ENCODE data around the gene FOSL1.

FOSL1 gene

DNA sequence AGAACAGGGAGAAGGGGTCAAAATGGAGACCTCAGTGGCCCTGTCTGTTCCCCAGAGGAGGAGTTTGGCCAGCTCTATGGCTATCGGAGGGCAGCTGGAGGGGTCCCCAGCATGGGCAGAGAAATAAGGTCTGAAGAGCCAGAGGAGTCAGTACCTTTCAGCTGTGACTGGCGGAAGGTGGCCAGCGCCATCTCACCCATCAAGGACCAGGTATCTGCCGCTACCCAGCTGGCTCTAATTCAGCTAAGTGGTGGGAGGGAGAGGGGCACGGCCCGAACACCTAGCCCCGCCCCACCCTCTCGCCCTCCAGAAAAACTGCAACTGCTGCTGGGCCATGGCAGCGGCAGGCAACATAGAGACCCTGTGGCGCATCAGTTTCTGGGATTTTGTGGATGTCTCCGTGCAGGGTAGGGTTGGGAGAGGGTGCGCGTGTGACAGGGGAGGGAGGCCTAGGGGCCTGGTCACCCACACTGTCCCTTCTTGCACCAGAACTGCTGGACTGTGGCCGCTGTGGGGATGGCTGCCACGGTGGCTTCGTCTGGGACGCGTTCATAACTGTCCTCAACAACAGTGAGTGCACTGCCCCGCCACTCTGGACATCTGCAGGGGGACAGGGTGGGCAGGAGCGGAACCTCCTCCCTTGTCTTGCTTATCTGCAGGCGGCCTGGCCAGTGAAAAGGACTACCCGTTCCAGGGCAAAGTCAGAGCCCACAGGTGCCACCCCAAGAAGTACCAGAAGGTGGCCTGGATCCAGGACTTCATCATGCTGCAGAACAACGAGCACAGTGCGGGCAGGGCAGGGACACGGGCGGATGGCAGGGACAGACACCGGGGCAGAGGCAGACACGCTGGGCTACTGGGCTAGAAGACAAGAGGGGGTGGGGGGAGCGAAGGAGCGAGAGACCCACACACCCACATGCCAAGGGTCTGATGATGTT, 17.8 kb downstream of the FOSL1 start:
- no peak for DNase-seq (ENCODE audit: low spot score)

DNA sequence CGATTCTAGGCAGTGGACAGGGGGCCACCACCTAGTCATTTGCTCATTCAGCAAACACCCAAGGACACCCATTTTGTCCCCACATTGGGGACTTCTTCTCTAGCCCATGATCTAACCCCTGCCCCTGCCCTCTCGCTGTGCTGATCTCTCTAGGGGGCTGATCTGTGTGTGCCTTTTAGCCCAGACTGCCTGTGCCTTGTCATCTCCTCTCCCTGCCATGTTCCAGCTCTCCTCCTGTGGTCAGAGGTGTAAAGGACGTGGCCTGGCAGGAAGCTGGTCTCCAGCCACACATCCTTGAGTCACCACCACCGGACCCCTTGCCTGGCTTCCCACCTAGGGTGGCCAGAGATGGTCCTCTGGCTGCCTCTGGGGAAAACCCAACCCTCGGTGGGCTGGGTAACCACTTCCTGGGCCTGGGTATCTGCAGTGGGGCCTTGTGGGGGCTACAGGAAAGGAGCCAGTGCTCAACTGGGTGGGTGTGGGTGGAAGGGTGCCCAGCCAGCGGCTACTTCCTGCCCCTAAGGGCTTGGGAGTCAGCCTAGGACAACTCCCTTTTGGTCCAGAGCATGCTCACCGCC, 19.3 kb downstream of the FOSL1 start:
- DNase-seq (ENCODE audit: low spot score) = no peak

DNA sequence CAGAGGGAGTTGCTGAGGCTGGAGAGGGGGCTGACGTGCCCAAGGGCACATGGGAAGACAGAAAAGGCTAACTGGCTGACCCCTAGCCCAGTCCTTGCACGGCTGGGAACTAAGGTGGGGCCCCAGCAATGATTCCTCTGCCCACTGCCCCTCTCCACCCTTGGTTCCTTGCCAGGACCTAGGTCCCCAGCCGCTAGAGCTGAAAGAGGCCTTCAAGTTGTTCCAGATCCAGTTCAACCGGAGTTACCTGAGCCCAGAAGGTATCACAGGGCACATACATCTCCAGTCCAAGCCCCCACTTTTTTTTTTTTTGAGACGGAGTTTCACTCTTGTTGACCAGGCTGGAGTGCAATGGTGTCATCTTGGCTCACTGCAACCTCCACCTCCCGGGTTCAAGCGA, 20.2 kb downstream of the FOSL1 start:
- no peak for DNase-seq (ENCODE audit: low spot score)

DNA sequence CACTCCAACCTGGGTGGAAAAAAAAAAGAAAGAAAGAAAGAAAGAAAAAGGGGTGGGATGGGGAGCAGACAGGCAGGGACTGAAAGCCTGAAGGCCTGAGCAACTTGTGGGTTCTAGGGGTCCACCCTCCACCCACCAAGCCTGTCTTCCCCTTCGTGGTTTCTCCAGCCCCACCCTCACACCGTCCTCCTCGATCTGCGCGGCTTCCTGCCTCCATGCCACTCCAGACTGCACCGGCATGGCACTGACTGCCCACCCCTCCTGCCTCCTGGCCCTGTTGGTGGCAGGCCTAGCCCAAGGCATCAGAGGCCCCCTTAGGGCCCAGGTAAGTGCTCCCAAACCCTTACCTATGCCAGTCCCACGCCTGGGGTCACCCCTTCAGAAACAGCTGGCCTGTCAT, 20.6 kb downstream of the FOSL1 start, which contains the start of gene CTSW:
Gene CTSW, plus strand, starts transcription at position 221 of the 400 bp plus-strand sequence. Its CDS starts 18 bp downstream, at position 239.
- DNase-seq (ENCODE audit: low spot score) = peak; percentile 54

DNA sequence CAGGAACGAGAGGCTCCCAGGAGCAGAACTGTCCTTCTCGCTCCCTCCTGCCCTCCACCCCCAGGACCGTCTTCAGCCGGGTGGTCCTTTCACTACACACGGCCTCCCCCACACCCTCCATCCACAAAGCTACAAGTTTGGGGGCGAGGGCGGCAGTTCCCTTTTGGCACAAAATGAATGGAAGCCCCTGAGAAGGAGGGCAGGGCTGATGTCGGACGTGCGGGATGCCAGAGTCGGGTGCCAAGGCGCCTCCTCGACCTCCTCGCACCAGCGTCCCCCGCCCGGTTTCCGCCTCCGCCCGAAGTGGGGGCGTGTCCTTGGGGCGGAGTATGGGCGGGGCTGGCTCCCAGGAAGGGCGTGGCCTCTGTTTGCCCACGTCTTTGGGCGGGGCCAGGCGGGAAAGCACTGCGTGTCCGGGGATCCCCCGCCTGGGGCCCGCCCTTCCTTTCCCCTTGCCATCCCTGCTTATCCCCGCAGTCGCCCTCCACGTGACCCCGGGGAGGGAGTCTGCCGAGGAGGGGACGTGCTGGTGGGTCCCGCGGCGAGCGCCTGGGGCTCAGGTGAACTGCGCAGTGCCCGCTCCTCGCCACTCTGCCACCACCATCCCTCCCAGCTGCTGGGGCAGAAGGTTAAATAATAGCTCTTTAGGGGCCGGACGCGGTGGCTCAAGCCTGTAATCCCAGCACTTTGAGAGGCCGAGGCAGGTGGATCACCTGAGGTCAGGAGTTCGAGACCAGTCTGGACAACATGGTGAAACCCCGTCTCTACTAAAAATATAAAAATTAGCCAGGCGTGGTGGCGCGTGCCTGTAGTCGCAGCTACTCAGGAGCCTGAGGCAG, 26.7 kb downstream of the FOSL1 start:
- peak; percentile 95 for DNase-seq (ENCODE audit: low spot score)

DNA sequence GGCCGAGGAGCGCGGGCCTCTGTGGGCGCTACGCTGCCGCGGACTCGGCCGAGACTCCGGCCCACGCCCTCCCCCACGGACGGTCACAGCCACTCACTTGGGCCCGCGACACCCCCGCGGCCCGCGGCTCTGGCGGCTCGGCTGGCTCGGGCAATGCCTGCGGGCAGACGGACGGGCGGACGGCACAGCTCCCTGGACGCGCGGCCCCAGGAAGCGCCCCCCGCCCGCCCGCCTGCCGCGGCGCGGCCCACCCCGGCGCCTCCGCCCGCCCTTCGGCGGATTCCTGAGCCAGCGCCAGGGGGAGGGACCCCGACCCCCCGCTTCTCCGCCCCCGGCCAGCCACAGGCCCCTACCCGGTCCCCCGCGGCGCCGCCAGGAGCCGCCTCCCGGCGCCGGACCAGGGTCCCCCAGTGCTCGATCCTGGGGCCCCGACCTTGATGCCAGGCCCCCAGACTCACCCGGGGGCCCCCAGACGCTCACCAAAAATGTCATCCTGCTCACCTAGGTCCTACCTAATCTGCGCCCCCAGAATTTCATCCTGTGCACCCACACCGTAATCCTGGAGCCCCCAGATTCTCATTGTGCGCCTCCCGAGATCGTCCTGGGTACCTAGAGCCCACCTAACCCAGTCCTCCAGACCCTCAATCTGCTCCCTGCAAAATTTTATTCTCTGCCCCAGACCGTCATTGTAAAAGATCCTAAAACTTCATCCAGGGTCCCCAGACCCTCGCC, 27.4 kb downstream of the FOSL1 start, which contains the start of gene EFEMP2:
Gene EFEMP2, minus strand, starts transcription at position 215 of the 732 bp plus-strand sequence. CDS start 446 bp downstream, outside the sequence.
- DNase-seq (ENCODE audit: low spot score) = no peak

DNA sequence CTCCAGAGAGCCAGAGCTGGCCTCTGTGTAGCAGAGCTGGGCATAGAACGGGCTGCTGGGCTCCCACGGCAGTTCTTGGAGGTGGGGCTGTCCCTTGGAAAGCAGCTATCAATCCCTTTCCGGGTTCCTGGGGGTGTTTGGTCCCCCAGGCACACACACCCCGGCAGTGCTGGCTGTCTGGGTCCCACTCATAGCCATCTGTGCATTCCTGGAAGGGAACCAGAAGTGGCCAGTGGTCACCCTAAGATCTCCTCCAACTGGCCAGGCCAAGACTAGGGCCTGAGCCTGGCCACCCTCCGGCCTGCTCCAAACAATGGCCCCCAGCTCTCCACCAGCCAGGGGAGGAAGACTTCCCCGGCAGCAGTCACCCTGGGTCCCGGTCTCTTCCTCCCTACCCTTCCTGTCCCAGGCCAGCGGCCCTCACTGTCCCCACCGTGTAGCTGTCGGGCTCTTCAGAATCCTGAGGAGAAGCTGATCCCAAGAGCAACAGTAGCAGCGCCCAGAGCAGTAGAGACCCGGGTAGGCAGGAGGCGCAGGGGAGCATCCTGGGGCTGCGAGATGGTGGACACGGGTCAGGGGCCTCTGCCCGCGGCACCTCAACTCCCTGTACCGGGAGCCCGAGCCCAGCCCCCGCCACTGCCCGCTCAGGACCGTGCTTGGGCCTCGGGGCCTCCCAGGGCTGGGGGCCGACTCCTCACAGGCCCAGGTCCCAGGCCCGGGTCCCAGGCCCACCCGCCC, 28.2 kb downstream of the FOSL1 start:
- no peak for DNase-seq (ENCODE audit: low spot score)

DNA sequence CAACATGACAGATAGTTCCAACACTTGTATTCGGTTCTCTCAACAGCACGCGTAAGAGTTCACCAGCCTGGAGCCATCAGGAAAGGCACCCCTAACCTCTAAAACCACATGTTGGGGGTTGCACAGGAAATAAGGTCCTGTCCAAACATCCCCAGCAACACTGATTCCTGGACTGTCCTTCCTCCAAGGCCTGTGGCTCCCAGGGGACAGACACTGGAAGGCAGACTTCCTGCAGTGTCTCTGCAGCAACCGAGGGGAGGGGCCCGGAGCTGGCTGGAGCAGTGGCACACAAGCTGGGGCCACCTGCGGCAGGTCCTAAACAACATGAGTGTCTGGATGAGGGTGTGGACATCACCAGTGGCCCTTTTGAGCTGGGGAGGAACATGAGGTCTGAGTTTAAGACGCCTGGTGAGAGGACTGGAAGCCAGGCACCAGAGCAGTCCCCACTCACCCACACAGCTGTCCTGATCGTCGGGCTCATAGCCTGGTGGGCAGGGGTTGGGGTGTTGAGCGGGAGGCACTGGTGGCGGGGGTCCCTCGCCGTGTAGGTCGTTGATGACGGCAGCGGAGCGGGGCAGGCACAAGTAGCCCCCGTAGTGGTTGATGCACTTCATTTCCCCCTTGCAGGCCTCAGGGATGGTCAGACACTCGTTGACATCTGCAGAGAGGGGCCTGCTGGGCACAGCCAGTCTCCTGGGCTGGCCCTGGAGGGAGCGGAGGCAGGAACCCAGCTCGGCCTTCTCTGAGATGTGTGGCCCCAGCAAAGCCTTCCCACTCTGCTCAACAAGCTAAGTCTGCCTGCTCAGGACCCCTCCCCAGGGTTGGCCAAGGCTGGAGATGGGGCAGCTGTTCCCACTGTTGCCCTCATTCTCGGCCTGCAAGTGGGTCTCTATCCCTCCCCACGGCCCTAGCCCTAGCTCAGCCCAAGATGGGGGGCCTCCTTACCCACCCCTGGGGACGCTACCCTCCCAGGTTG, 29.2 kb downstream of the FOSL1 start:
- no peak for DNase-seq (ENCODE audit: low spot score)

DNA sequence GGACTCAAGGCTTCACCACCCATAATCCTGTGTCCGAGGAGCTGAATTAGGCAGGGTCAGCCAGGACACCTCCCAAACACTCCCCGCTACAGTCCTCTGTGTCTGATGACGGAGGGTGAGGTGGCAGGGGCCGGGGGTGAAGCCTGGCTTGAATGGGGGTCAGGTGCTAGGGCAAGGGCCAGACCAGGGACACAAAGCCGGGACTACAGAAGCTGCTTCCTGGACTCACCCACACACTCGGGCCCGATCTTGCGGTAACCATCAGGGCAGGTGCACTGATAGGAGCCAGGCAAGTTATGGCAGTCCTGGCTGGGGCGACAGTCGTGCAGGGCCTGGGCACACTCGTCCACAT, 29.9 kb downstream of the FOSL1 start:
- DNase-seq (ENCODE audit: low spot score) = no peak

DNA sequence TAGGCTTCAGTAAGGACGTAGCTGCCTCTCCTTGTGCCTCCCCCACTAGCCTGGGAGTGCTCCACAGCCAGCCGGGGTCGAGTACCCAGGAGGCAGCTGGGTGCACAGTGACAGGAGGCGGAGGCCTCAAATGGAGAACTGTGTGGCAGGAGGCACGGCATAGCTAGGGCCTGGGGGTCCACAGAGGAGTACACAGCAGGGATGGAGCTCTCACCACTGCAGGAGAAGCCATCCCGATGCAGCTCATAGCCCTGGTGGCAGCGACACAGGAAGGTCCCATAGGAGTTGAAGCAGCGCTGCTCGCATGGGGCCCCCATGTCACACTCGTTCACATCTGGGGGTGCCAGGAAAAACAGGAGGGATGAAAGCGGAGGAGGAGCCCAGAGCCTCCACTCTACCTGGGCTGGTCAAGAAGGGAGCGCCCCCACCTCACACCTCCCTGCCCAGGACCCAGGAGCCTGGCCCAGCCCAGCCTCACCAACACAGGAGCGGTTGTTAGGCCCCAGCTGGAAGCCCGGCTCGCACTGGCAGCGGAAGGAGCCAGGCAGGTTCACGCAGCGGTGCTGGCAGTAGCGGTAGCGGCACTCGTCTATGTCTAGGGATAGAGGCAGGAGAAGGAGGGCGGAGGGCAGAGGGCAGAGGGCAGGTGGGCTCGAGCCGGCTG, 30.4 kb downstream of the FOSL1 start:
- DNase-seq (ENCODE audit: low spot score) = no peak

DNA sequence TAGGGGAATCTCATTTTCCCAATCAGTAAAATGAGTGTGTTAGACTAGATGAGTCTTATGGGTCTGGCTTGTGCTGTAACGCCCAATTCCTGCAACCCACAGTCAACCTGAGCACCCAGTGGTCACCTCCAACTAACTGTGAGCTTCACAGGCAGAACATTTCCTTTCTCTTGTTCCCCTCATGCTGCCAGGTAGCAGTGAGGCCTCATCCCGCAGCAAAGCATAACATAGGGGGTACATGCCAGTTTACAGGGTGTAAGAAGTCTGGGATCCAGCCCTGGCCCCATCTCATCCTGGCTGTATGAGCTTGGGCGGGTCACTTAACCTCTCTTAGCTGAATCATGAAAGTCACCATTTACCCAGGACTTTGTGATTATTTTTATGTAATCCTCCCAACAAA, 31.3 kb downstream of the FOSL1 start:
- no peak for DNase-seq (ENCODE audit: low spot score)

DNA sequence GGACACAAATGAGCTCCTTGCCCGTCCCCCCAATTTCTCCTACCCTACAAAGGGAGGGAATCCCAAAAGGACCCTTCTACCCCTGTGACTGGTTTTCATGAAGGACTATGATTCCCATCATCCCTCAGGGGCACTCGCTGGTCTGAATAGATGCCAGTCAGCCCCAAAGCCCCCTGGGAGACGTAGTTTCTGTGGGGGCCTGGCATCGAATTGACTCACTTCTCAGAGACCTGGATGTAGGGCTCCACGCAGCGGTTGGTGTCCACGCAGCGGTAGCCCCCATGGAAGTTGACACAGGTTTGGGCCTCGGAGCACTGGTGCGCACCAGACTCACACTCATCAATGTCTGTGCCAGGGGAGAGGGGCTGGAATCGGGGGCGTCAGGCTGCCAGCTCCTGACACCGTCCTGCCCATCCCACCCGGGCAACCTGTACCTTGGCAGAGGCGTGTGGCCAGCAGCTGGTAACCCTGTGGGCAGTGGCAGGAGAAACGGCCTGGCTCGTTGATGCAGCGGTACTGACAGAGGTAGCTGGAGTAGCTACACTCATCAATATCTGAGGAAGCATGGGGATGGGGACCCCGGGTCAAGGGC, 32.0 kb downstream of the FOSL1 start:
- DNase-seq (ENCODE audit: low spot score) = peak; percentile 30

DNA sequence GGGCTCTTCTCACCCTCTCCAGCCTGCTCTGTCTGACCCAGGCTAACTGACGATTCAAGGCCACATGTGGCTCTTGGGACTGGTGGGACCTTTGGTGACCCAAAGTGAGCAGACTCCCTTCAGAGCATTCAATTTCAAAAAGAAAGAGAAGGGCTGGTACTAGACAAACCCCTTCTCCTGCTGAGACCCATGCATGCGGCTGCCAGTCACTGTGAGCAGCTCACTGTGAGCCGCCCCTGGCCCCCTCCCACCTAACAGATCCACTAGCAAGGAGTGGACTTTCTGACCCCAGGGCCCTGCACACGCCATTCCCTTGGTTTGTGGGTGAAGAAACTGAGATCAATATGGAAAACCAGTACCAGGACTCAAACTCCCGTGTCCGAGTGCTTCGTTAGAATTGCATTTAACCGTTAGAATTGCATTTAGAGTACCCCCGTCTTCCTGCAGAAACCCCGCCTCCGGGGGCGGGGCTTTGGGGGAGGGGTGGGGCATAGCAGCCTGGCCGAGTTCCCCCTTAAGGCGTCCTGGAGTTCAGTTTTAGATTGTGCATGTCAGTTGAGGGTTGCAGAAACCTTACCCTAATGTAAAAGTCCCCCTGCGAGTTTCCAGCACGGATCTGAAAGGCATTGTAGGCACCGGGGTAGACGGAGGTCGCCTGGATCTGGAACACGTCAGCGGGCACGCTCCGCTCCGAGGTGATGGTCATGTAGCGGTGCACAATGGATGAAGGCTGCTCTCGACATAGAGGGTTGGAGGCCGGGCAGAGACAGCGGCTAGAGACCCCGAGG, 32.7 kb downstream of the FOSL1 start:
- DNase-seq (ENCODE audit: low spot score) = no peak

DNA sequence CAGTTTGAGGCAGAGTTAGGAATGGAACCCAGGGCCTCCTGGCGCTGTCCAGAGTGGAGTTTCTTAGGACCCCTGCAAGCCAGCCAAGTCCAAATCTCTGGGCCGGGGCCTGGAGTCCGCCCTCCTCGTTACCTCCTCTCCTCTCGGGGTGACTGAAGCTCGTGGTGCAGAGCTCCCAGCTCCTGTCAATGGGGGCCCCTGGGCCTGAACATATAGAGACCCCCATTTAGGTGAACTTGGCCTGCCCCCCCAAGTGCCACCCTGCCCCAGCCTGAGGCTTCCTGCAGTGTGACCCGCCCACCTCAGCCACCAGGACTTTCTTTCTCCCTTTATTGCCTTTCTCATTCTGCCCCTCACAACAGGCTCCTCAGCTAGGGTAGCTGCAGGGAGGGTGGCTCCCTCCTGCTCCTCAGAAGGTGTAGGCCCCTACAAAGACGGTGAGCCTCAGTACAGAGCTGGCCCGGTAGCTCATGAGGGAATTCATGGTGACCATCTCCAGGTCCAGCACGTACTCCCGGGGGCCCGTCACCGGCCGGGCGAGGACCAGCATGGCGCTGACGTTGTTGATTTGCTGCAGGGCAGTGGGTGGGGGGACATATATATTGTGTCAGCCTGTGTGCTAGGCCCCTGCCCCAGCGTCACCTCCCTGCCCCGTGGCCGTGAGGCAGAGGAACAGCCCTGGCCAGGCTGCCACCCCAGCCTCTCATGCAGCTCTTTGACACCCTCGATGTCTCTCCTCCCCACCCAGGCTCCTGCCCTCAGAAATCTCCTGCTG, 33.5 kb downstream of the FOSL1 start:
- DNase-seq (ENCODE audit: low spot score) = no peak

DNA sequence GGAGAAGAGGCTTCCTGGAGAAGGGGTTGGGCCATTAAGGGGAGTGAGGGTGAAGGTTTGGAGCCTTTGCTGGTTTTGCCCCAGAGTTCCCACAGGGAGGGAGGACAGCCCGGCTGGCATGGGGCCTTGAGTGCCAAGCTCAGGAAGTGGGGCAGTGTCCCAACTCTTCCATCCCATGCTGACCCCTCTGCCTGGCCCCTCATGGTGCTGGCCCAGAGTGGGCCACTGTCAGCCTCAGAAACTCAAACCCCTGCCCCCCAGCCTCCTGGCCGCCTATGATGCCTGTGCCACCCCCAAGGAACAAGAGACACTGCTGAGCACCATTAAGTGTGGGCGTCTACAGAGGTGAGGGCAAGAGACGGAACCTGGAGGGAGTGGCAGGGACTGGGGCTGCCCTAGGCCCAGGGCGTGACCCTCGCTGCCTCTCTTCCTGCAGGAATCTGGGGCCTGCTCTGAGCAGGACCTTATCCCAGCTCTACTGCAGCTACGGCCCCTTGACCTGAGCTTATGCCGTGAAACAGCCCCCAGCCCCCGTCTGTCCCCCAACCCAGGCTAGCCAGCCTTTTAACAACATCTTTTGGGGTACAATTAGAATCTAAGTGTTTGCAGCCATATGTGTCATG, 34.5 kb downstream of the FOSL1 start:
- DNase-seq (ENCODE audit: low spot score) = no peak

DNA sequence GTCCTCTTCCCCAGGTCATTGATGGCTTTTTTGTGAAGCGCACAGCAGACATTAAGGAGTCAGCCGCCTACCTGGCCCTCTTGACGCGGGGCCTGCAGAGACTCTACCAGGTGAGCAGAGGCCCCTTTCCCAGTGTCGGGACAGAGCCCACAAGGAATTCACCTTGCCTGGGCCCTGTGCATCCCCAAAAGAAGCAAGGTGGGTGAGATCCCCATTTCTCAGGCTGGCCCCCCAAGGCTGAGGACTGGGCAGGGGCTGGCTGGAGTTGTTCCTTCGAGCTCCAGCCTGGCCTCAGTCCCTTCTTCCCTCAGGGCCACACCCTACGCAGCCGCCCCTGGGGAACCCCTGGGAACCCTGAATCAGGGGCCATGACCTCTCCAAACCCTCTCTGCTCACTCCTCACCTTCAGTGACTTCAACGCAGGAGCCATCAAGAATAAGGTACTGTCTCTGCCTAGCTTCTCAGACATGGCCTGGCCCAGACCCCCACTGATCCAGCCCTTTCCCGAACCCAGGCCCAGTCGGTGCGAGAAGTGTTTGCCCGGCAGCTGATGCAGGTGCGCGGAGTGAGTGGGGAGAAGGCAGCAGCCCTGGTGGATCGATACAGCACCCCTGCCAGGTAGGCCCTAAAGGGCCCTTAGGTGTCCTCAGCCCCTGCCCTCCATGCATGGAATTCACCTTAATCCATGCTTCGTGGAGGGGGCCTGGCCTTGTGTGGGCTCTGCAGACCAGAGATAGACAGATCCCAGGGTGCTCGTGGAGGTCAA, 35.3 kb downstream of the FOSL1 start:
- DNase-seq (ENCODE audit: low spot score) = no peak
